ENCODE results near the gene SH3YL1.
"Not testable (repeated sequence)": the region's sequence is repeated elsewhere in the genome, so short reads cannot be mapped to it uniquely, and the experiment has no call there.

Gene SH3YL1

DNA sequence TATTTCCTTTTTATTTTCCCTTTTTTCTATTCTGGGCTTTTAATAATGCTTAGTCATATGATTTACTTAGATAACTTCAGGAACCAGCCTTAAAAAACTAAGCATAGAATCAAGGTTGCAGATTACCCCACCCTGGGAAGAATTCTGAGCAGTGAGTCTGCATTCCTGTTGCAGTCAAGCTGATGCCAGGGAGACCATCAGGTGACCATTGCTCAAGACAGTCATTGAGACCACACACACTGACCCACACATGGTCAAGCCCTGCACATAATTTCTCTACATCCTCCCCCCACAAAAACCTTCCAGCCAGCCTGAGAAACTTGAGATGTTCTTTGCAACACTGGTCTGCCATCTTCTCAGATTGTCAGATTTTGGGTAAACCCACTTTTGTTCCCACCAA lies 83.9 kb downstream of the SH3YL1 start:
- no peak for TF ChIP-seq POLR2A (IDR thresholded peaks at IDR 0.05; ENCODE audit: low read depth, low read length)
- FAIRE-seq, result no peak
- DNase-seq (ENCODE audit: insufficient read length, low spot score), result no peak

DNA sequence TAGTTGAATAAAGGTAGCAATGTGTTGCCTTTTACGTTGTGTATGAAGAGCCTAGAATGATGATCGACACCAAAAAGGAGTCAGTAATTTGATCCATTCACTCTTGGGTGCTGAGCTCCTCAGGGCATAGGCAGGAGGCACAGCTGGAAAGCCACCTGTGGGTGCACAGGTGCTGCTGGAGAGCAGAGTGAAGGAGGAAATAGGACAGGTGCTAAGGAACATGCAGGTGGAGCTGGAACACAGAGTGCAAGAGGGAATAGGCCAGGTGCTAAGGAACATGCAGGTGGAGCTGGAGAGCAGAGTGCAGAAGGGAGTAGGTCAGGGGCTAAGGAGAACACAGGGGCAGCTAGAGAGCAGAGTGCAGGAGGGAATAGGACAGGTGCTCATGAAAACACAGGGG lies 86.1 kb downstream of the SH3YL1 start:
- TF ChIP-seq POLR2A (IDR thresholded peaks at IDR 0.05; ENCODE audit: low read depth, low read length), result no peak
- DNase-seq (ENCODE audit: insufficient read length, low spot score), result no peak
- FAIRE-seq, result no peak

DNA sequence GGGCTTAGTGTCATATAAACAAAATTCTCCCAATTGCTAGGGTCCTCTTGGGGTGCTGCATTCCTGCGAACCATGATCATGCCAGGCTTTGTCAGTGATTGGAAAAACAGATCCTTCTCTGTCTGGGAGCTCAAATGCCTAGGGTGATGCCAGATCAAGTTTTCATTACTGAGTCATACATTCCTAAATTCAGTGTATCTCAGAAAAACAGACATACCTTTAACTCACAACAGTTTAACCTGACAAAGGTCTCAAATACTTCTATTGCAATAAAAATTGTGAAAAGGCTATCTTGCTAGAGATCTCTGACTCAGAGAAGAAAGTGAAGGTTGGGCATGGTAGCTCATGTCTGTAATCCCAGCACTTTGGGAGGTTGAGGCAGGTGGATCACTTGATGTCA lies 86.9 kb downstream of the SH3YL1 start:
- FAIRE-seq (no peak), DNase-seq (ENCODE audit: insufficient read length, low spot score) (no peak)
- no peak for TF ChIP-seq POLR2A (IDR thresholded peaks at IDR 0.05; ENCODE audit: low read depth, low read length)

DNA sequence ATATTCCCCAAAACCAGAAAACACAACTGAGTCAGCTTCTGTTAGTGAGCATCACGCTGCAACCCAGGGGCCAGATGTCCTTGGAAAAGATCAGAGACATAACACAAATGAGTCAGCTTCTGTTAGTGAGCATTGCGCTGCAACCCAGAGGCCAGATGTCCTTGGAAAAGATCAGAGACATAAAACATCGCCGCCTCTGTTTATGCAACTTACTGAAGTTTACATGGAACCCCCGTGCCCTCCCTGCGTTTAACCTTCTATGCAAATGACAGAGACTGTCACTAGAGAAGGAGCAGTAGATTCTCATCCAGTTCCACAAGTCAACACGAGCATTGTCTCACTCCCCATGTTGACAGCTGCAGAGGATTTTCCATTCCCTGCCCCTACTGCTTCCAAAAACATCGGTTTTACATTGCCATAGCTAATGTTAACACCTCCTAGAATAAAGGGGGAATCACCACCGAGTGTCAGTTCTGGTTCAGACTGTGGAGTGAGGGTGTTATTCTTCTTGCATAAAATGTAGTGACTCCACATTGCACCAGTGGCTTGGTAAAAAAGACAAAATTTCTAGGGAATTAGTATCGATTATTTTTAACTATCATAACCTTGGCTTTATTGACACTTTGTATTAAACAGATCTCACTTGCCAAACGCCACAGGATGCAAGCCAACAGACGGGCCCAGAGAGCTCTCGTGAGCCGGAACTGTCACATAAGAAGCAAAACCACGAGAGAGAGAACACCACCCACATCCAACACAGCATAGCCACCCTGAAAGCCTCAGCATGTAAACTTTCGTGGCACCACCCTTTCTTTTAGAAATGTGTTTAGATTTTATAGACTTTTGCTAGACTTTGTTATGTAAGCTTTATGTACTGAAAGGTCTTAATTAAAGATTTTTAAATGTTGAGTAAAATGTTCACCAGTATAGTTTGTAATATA lies 87.7 kb downstream of the SH3YL1 start:
- DNase-seq (ENCODE audit: insufficient read length, low spot score), result no peak
- no peak for TF ChIP-seq POLR2A (IDR thresholded peaks at IDR 0.05; ENCODE audit: low read depth, low read length)
- no peak for FAIRE-seq

DNA sequence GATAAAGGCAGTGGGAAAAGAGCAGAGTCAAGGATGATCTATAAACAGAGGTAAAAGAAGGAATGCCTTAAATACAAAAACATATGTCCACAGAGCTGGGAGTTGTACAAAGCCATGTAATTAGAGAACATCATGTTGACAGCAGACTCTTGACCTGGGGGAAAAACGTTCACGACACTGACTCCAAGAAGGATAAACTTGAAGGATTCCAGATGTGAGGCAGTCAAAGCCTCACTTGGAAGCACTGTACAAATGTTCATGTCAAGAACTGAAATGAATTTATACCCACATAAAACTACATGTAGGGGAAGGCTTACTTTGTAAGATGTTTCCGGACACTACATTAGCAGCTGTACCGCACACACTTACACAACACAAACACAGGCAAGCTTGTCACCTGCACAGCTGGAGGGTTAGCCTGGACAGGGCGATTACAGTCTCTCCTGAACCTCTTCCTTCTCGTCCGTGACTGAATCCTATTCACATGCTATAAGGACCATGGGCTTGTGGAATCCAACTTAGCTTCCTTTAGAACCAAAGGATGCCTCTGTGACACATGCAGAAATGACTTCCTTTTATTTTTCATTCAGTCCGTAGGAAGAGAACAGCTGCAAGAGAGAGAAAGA lies 88.6 kb downstream of the SH3YL1 start:
- TF ChIP-seq POLR2A (IDR thresholded peaks at IDR 0.05; ENCODE audit: low read depth, low read length), result no peak
- DNase-seq (ENCODE audit: insufficient read length, low spot score) (no peak), FAIRE-seq (no peak)

DNA sequence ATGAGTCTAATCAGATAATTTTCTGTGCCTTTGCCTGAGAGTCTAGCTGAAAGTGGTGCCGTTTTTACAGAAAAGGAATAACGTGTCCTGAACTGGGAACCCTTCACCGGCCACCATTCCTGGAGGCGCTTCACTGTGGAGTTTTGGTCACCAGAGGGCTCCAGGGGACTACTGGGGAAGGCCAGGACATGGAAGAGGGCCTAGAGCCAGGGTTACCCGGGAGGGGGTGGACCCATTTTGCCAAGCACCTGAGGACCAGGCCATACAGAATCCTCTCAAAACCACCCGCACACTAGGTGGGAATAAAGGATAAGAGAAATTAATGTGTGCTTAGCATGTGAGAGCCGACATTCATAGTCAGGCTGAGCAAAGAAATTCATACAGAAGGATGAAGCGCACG lies 91.7 kb downstream of the SH3YL1 start:
- not testable (repeated sequence) for FAIRE-seq; DNase-seq (ENCODE audit: insufficient read length, low spot score)

DNA sequence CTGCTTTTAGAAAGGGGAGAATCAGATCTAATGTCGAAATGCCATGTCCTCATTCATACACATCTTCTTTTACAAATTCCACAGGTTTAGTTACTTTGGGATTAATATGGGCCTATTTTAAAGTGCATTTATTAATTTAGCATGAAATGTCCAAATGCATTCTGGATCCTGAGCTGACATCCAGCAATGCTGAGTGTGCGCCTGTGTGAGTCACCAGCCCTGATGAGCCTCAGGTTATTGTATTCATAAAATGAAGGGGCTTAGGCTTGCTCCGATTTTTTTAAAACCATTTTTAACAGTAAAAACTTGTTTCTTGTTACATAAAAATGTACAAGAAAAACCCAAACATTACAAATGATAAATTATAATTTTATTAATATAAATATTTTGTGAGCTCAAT lies 94.1 kb downstream of the SH3YL1 start:
- no peak for TF ChIP-seq POLR2A (IDR thresholded peaks at IDR 0.05; ENCODE audit: low read depth, low read length)
- no peak for DNase-seq (ENCODE audit: insufficient read length, low spot score)
- FAIRE-seq, result no peak
